Sigmoid colon (tissue), 7 donors: ENCODE results near the gene IL18. TPM values are rescaled to one million over a fixed set of nuclear protein-coding genes. Genes with fewer than 3 reads are reported as not detected.

Experiments used
- DNase-seq: peaks from one replicate; pipeline ENCODE4 v3.0.0-alpha.2; 2019
- H3K27ac ChIP-seq, 4 donors: fragments of 200-600 bp; sonication (generic); one replicate each; pipeline ENCODE4 v1.5.1; 2016 to 2019; ENCODE audit warnings: mild to moderate bottlenecking in 1 of 4
- H3K27me3 ChIP-seq, 3 donors: fragments of 200-600 bp; sonication (generic); one replicate each; pipeline ENCODE4 v1.5.1; 2019; ENCODE audit warnings: mild to moderate bottlenecking in 1 of 3
- H3K36me3 ChIP-seq, 4 donors: fragments of 200-600 bp; sonication (generic); one replicate each; pipeline ENCODE4 v1.5.1; 2016 to 2019
- H3K4me1 ChIP-seq, 4 donors: fragments of 200-600 bp; sonication (generic); one replicate each; pipeline ENCODE4 v1.5.1; 2017 to 2019
- H3K4me3 ChIP-seq, 4 donors: fragments of 200-600 bp; sonication (generic); one replicate each; pipeline ENCODE4 v1.5.1; 2017 to 2019; ENCODE audit warnings: mild to moderate bottlenecking in 2 of 4, moderate library complexity in 1 of 4
- H3K9me3 ChIP-seq, 4 donors: fragments of 200-600 bp in 3 of 4; sonication (generic) in 3 of 4; one replicate each; pipeline versions ENCODE4 v1.5.1 to v1.6.1; 2013 to 2019
- EP300 ChIP-seq, 4 donors: sonication (generic); formaldehyde crosslinking; IDR thresholded peaks; one replicate each; pipeline ENCODE4 v1.6.1; 2017; ENCODE audit warnings: antibody characterized with exemption in 4 of 4
- POLR2A ChIP-seq, 2 donors: fragments of 450-650 bp; IDR thresholded peaks; one replicate each; pipeline ENCODE4 v1.6.1; 2016; ENCODE audit warnings: antibody characterized with exemption in 2 of 2, mild to moderate bottlenecking in 2 of 2, moderate library complexity in 2 of 2
- POLR2AphosphoS5 ChIP-seq, 4 donors: sonication (generic); formaldehyde crosslinking; IDR thresholded peaks; one replicate each; pipeline ENCODE4 v1.6.1; 2017; ENCODE audit warnings: antibody characterized with exemption in 4 of 4
- WGBS, 2 donors: extraction: QIAGEN DNeasy Blood & Tissue Kit; methylation state at CpG; one replicate each; pipeline ENCODE4 v1.1.7; 2013; 5-methylcytosine and 5-hydroxymethylcytosine counted together
- intact Hi-C: fragments of 100-400 bp; cut with DNase I; formaldehyde crosslinking; loops from one replicate; pipeline ENCODE4 v1.15.1; 2023
- polyA plus RNA-seq, 3 donors: library from polyadenylated mRNA; stranded (reverse); fragments of 200-250 nt; gene quantifications; one replicate each; pipeline ENCODE4 v1.2.3, GENCODE V29; 2013
- total RNA-seq, 4 donors: library from RNA; depleted of rRNA; stranded (reverse); fragments of >200 nt; gene quantifications; one replicate each; pipeline ENCODE4 v1.1.0, GENCODE V29; 2016
- TF ChIP-seq, protein P1 (sequence below), 4 experiments: fragments of 450-650 bp in 3 of 4; fragments of 200-600 bp in 1 of 4; IDR thresholded peaks; one replicate each; pipeline ENCODE4 v1.5.1; 2016 to 2019; ENCODE audit warnings: antibody characterized with exemption in 4 of 4, mild to moderate bottlenecking in 3 of 4, moderate library complexity in 2 of 4
- donor health status: healthy with polysubstance abuse.
- donor health status: Bipolar disorder and iron deficiency.
- donor health status: healthy.

The IL18 gene
- total and polyA plus RNA-seq, 7 donors, result 5.8 to 211 (median 18.6) TPM

- DNase-seq, result no peak
- WGBS, 2 donors, result 78 to 83% methylated on average over 4 of the region's 4 CpGs
- TF ChIP-seq POLR2A (IDR thresholded peaks at IDR 0.05) (no peak), POLR2AphosphoS5 (IDR thresholded peaks at IDR 0.05) (peak in 1 of 4 donors; percentile 47), EP300 (IDR thresholded peaks at IDR 0.05) (no peak)
- TF ChIP-seq, protein P1, sequence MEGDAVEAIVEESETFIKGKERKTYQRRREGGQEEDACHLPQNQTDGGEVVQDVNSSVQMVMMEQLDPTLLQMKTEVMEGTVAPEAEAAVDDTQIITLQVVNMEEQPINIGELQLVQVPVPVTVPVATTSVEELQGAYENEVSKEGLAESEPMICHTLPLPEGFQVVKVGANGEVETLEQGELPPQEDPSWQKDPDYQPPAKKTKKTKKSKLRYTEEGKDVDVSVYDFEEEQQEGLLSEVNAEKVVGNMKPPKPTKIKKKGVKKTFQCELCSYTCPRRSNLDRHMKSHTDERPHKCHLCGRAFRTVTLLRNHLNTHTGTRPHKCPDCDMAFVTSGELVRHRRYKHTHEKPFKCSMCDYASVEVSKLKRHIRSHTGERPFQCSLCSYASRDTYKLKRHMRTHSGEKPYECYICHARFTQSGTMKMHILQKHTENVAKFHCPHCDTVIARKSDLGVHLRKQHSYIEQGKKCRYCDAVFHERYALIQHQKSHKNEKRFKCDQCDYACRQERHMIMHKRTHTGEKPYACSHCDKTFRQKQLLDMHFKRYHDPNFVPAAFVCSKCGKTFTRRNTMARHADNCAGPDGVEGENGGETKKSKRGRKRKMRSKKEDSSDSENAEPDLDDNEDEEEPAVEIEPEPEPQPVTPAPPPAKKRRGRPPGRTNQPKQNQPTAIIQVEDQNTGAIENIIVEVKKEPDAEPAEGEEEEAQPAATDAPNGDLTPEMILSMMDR (IDR thresholded peaks at IDR 0.05), result no peak
- no peaks in the 10 kb centered on the region for H3K9me3 ChIP-seq
- no peaks in the 10 kb centered on the region for H3K36me3 ChIP-seq
- H3K27ac ChIP-seq, result peak overlapping the region in 1 of 4 donors; percentile 31
- intact Hi-C loops, result no loop called here
- no peak overlapping the region for H3K4me3 ChIP-seq
- H3K4me1 ChIP-seq, result peaks cover 0 to 19% (median 7%) of the 10 kb centered on the region in 4 donors
- no peaks in the 10 kb centered on the region for H3K27me3 ChIP-seq
These were observed 6.7 kb downstream of the IL18 start for GRCh38 chr11:112156956-112157766.

DNA sequence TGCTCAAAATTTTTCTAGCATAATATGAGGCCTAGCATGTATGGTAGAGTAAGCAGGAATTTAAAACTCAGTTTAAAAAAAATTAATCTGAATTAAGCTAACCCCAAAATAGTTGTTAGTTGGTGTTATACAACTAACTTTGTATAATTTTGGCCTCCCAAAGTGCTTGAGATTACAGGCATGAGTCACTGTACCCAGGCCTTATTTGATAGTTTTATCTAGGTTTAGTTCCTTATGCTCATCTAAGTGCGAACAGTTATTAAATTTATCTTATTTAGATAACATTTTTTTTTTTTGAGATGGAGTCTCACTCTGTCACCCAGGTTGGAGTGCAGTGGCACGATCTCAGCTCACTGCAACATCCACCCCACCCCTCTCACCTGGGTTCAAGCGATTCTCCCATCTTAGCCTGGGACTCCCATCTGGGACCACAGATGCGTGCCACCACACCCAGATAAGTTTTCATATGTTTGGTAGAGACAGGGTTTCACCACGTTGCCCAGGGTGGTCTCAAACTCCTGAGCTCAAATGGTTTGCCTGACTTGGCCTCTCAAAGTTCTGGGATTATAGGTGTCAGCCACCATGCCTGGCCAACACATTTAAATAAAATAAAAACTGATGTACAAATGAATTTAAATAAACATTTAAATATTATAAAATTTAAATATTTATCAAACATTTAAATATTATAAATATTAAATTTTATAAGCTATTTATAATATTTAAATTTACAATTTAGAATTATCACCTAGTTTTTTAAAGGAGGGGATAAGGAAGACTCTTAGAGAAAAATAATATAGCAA lies 7.5 kb downstream of the IL18 start:
- no peak for DNase-seq
- no peaks in the 10 kb centered on the region for H3K36me3 ChIP-seq
- intact Hi-C loops, result no loop called here
- no peaks in the 10 kb centered on the region for H3K27me3 ChIP-seq
- no peak for TF ChIP-seq EP300 (IDR thresholded peaks at IDR 0.05)
- TF ChIP-seq POLR2AphosphoS5 (IDR thresholded peaks at IDR 0.05), result no peak
- TF ChIP-seq POLR2A (IDR thresholded peaks at IDR 0.05), result no peak
- TF ChIP-seq, protein P1 (IDR thresholded peaks at IDR 0.05), result no peak
- H3K27ac ChIP-seq, result no peak overlapping the region
- H3K4me3 ChIP-seq, result no peak overlapping the region
- 79 to 89% methylated on average over 5 of the region's 5 CpGs for WGBS, 2 donors
- no peaks in the 10 kb centered on the region for H3K9me3 ChIP-seq
- peaks cover 0 to 17% (median 7%) of the 10 kb centered on the region in 4 donors for H3K4me1 ChIP-seq

DNA sequence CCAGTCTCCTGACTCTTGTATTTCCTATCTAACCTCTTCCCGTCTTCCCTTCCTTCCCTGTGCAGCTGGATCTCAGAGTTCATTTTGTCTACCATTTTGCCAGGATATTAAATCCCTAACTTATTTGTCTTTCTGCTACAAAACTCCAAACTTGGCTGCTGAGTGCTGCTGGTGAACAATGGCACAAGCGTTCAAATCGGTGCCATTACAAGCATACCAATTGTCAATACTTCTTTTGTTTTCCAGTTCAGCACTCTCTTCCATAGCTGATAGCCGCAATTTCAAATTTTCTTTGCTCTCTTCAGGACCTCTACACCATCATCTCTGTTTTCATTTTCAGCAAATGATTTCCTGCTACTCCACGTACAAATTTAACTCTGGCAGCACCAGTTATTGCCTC lies 13.4 kb downstream of the IL18 start:
- Histone ChIP-seq H3K27me3 (no peaks in the 10 kb centered on the region), H3K27ac (no peak overlapping the region), H3K4me3 (no peak overlapping the region), H3K9me3 (no peaks in the 10 kb centered on the region), H3K36me3 (no peaks in the 10 kb centered on the region), H3K4me1 (no peaks in the 10 kb centered on the region)
- TF ChIP-seq POLR2AphosphoS5 (IDR thresholded peaks at IDR 0.05), result no peak
- TF ChIP-seq, protein P1 (IDR thresholded peaks at IDR 0.05), result no peak
- no peak for TF ChIP-seq POLR2A (IDR thresholded peaks at IDR 0.05)
- no peak for TF ChIP-seq EP300 (IDR thresholded peaks at IDR 0.05)
- WGBS, 2 donors, result 86 to 90% methylated on average over 5 of the region's 5 CpGs
- no peak for DNase-seq
- intact Hi-C loops, result no loop called here

DNA sequence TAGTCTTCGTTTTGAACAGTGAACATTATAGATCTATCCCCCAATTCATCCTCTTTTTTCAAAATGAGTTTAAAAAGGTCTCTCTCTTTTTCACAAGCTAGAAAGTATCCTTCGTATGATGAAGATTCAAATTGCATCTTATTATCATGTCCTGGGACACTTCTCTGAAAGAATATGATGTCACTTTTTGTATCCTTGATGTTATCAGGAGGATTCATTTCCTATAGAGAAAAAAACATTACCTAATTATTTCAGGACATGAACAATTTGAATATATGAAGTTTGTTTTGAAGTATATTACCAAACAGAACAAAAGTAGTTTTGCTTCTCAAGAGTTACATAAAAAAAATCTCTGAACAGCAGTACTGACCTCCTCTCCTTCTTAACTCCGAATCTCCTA lies 20.3 kb downstream of the IL18 start:
- no peaks in the 10 kb centered on the region for H3K36me3 ChIP-seq
- H3K4me1 ChIP-seq, result no peaks in the 10 kb centered on the region
- no peak overlapping the region for H3K4me3 ChIP-seq
- H3K9me3 ChIP-seq, result no peaks in the 10 kb centered on the region
- no peaks in the 10 kb centered on the region for H3K27me3 ChIP-seq
- 94% methylated on average over 3 of the region's 3 CpGs for whole genome bisulfite sequencing, 2 donors
- intact Hi-C loops, result no loop called here
- DNase-seq, result no peak
- TF ChIP-seq, protein P1 (IDR thresholded peaks at IDR 0.05), result no peak
- TF ChIP-seq POLR2A (IDR thresholded peaks at IDR 0.05), result no peak
- no peak for TF ChIP-seq EP300 (IDR thresholded peaks at IDR 0.05)
- no peak for TF ChIP-seq POLR2AphosphoS5 (IDR thresholded peaks at IDR 0.05)
- H3K27ac ChIP-seq, result no peak overlapping the region
